GM12878 (cell line): ENCODE data around the gene TBRG1. TPM values are rescaled to one million over a fixed set of nuclear protein-coding genes. Genes with fewer than 3 reads are reported as not detected.

Source experiments
- ATAC-seq: fragments of 200-7000 bp; cut with Tn5 transposase; 3 replicates; pipeline ENCODE4 v1.9.1; 2020; ENCODE audit warnings: mild to moderate bottlenecking, moderate library complexity
- BruUV-seq: library from RNA; stranded (reverse); fragments of 400-500 nt; replicated peaks from 2 replicates; lab custom pipeline; 2021; lab: Mats Ljungman, UMichigan
- CTCF ChIA-PET: fragments of 300-600 bp; sonication (Branson Sonifier 250); formaldehyde crosslinking; extraction: SDS; loops from one replicate; lab custom pipeline; 2021; ENCODE audit warnings: inconsistent platforms; lab: Yijun Ruan, JAX
- POLR2A ChIA-PET: fragments of 350-600 bp; formaldehyde crosslinking; extraction: SDS; loops from one replicate; lab custom pipeline; 2021; ENCODE audit warnings: inconsistent platforms; lab: Charles Lee
- RAD21 ChIA-PET: fragments of 300-600 bp; sonication (Branson Sonifier 250); formaldehyde crosslinking; loops from one replicate; lab custom pipeline; 2023; ENCODE audit warnings: antibody characterized with exemption; ENCODE audit not compliant: unreplicated experiment; lab: Charles Lee
- SMC1A ChIA-PET: fragments of 300-600 bp; sonication (Branson Sonifier 250); formaldehyde crosslinking; loops from one replicate; lab custom pipeline; 2023; ENCODE audit not compliant: unreplicated experiment, uncharacterized antibody; lab: Charles Lee
- DNase-seq: peaks from one replicate; pipeline ENCODE4 v3.0.0-alpha.2; 2011; ENCODE audit warnings: low read depth, low spot score
- FAIRE-seq: peaks from 3 replicates; lab custom pipeline; 2011; peaks lifted over from hg19 to GRCh38; lab: Jason Lieb, UNC
- H2AFZ ChIP-seq: 2 replicates; pipeline ENCODE4 v1.6.0; 2011; ENCODE audit warnings: low read depth, low read length, control low read depth; ENCODE audit not compliant: control insufficient read depth
- H3K27ac ChIP-seq: 2 replicates; pipeline ENCODE4 v1.5.1; 2011; ENCODE audit warnings: control low read depth; ENCODE audit not compliant: control insufficient read depth, insufficient read depth
- H3K27me3 ChIP-seq, 2 experiments: replicated peaks in 1 of 2; 2 replicates each; pipeline versions ENCODE4 v1.6.0 to v1.6.1; 2011; ENCODE audit warnings: low read length in 1 of 2; ENCODE audit not compliant: control insufficient read depth in 2 of 2, insufficient read depth in 2 of 2
- H3K36me3 ChIP-seq, 2 experiments: 2 replicates each; pipeline ENCODE4 v1.5.1; 2011; ENCODE audit warnings: low read length in 1 of 2; ENCODE audit not compliant: control insufficient read depth in 2 of 2, insufficient read depth in 2 of 2
- H3K4me1 ChIP-seq: 2 replicates; pipeline ENCODE4 v1.6.1; 2011; ENCODE audit warnings: mild to moderate bottlenecking, low read length, moderate library complexity, mixed read lengths; ENCODE audit not compliant: control insufficient read depth, insufficient read depth
- H3K4me2 ChIP-seq: 2 replicates; pipeline ENCODE4 v1.6.0; 2011; ENCODE audit warnings: control low read depth; ENCODE audit not compliant: control insufficient read depth, insufficient read depth
- H3K4me3 ChIP-seq: fragments of 200-600 bp; sonication (generic); 2 replicates; pipeline ENCODE4 v1.5.1; 2016
- H3K79me2 ChIP-seq: 2 replicates; pipeline ENCODE4 v1.6.0; 2011; ENCODE audit warnings: low read length; ENCODE audit not compliant: control insufficient read depth, insufficient read depth
- H3K9ac ChIP-seq: 2 replicates; pipeline ENCODE4 v1.8.0; 2011; ENCODE audit warnings: low read length, control low read depth, mixed read lengths; ENCODE audit not compliant: control insufficient read depth, insufficient read depth
- H3K9me3 ChIP-seq: replicated peaks from 3 replicates; pipeline ENCODE4 v1.5.1; 2011; ENCODE audit warnings: mild to moderate bottlenecking, low read length; ENCODE audit not compliant: control insufficient read depth, insufficient read depth
- H4K20me1 ChIP-seq: 2 replicates; pipeline ENCODE4 v1.6.0; 2011; ENCODE audit not compliant: control insufficient read depth, insufficient read depth
- CUX1 ChIP-seq: IDR thresholded peaks from 2 replicates; pipeline ENCODE4 v1.6.1; 2012; ENCODE audit warnings: improper control_type of control experiment, low read depth, low read length; ENCODE audit not compliant: insufficient replicate concordance
- KDM1A ChIP-seq: fragments of 200-600 bp; sonication (generic); IDR thresholded peaks from 2 replicates; pipeline ENCODE4 v1.6.1; 2016; ENCODE audit warnings: borderline replicate concordance
- MEF2A ChIP-seq: IDR thresholded peaks from 2 replicates; pipeline ENCODE4 v1.6.1; 2011; ENCODE audit warnings: low read depth, mild to moderate bottlenecking, low read length, moderate library complexity; ENCODE audit not compliant: insufficient read depth
- MLLT1 ChIP-seq: fragments of 450-650 bp; IDR thresholded peaks from 2 replicates; pipeline ENCODE4 v1.6.1; 2016; ENCODE audit warnings: mild to moderate bottlenecking
- MTA3 ChIP-seq: IDR thresholded peaks from 2 replicates; pipeline ENCODE4 v1.6.1; 2012; ENCODE audit warnings: low read length, inconsistent platforms, borderline replicate concordance
- PBX3 ChIP-seq: IDR thresholded peaks from 2 replicates; pipeline ENCODE4 v1.6.1; 2011; ENCODE audit warnings: mild to moderate bottlenecking, low read depth, low read length, moderate library complexity; ENCODE audit not compliant: insufficient replicate concordance
- PKNOX1 ChIP-seq: fragments of 450-650 bp; IDR thresholded peaks from 2 replicates; pipeline ENCODE4 v1.6.1; 2016; ENCODE audit warnings: mild to moderate bottlenecking
- RB1 ChIP-seq: fragments of 450-650 bp; formaldehyde crosslinking; IDR thresholded peaks from 2 replicates; pipeline ENCODE4 v1.6.1; 2017; ENCODE audit warnings: mild to moderate bottlenecking, borderline replicate concordance
- RUNX3 ChIP-seq: IDR thresholded peaks from 2 replicates; pipeline ENCODE4 v1.6.1; 2012; ENCODE audit warnings: low read length, inconsistent platforms
- STAT3 ChIP-seq: IDR thresholded peaks from 2 replicates; pipeline ENCODE4 v1.6.1; 2011; ENCODE audit warnings: low read depth, low read length, improper control_type of control experiment
- USF1 ChIP-seq: IDR thresholded peaks from 2 replicates; pipeline ENCODE4 v1.6.1; 2011; ENCODE audit warnings: borderline replicate concordance, low read depth, mild to moderate bottlenecking, moderate library complexity, mixed read lengths, low read length; ENCODE audit not compliant: insufficient read depth; ENCODE audit errors: extremely low read length
- ZSCAN29 ChIP-seq: fragments of 450-650 bp; IDR thresholded peaks from 2 replicates; pipeline ENCODE4 v1.6.1; 2017; ENCODE audit warnings: mild to moderate bottlenecking, moderate library complexity
- ZZZ3 ChIP-seq: IDR thresholded peaks from 2 replicates; pipeline ENCODE4 v1.6.1; 2011; ENCODE audit warnings: low read depth; ENCODE audit not compliant: control insufficient read depth, insufficient read length
- WGBS: methylation state at CpG from one replicate; pipeline ENCODE4 v1.1.6; 2016; ENCODE audit warnings: low lambda C conversion rate; ENCODE audit not compliant: insufficient replicate concordance, insufficient coverage; ENCODE audit errors: missing lambda C conversion rate; 5-methylcytosine and 5-hydroxymethylcytosine counted together
- in situ Hi-C: fragments of 300-500 bp; cut with MboI; formaldehyde crosslinking; loops from 9 replicates; pipeline ENCODE4 v1.14.3; 2018; ENCODE audit warnings: mixed read lengths
- intact Hi-C: fragments of 100-400 bp; cut with micrococcal nuclease; formaldehyde crosslinking; loops from one replicate; pipeline ENCODE4 v1.14.2; 2022; ENCODE audit not compliant: unreplicated experiment
- polyA plus RNA-seq, 11 experiments: library from polyadenylated mRNA; depleted of rRNA in 4 of 11; unstranded in 6 of 11; stranded (reverse) in 5 of 11; fragments of >200 nt; fragmentation: Nextera tagmentation in 4 of 11; fragmentation: Illumina TruSeq in 1 of 11; extraction: Ambion mirVana in 4 of 11; extraction: Trizol in 1 of 11; gene quantifications; 1 replicate in 1 of 11; 2 replicates in 10 of 11; pipeline versions ENCODE4 v1.2.1 to v1.2.3, GENCODE V29; 2011 to 2016; ENCODE audit warnings: inconsistent platforms in 2 of 11, missing spikeins in 2 of 11, low read depth in 1 of 11
- total RNA-seq, 4 experiments: library from RNA; depleted of rRNA in 3 of 4; stranded (reverse); fragments of >200 nt in 3 of 4; fragmentation: Illumina TruSeq in 1 of 4; extraction: Trizol in 1 of 4; gene quantifications; 2 replicates each; pipeline versions ENCODE4 v1.2.1 to v1.2.3, GENCODE V29; 2013 to 2021

The TBRG1 gene
- total and polyA plus RNA-seq, 10 of the 15 experiments (the other 5 are each of a cell fraction or from before 2014, with no cell fraction given) = 12.3 to 46.6 (median 26.2) TPM

GRCh38 chr11:124595302-124595701 is 27.4 kb upstream of the TBRG1 start:
- H3K79me2 ChIP-seq = no peaks in the 10 kb centered on the region
- ATAC-seq = no peak
- H3K4me3 ChIP-seq = no peak overlapping the region
- no peak overlapping the region for H2AFZ ChIP-seq
- no peak for DNase-seq
- no peaks in the 10 kb centered on the region for H3K36me3 ChIP-seq
- H3K27me3 ChIP-seq = no peaks in the 10 kb centered on the region; a peak in 1 of 4 replicates
- POLR2A ChIA-PET = no interaction called here
- intact Hi-C loops (no loop called here), in situ Hi-C loops (no loop called here)
- no peak overlapping the region for H3K9ac ChIP-seq
- TF ChIP-seq USF1 (no peak), ZSCAN29 (no peak), RUNX3 (no peak), MTA3 (no peak), KDM1A (no peak), CUX1 (no peak), STAT3 (no peak), RB1 (no peak), MEF2A (no peak), MLLT1 (no peak), PBX3 (no peak), PKNOX1 (no peak), ZZZ3 (no peak)
- RAD21 ChIA-PET = no interaction called here
- WGBS = 42% methylated on average over 3 of the region's 3 CpGs
- FAIRE-seq = no peak
- no peak overlapping the region for H3K4me2 ChIP-seq
- H3K9me3 ChIP-seq = no peaks in the 10 kb centered on the region
- SMC1A ChIA-PET = interaction anchor here (1.0 kb wide), 1 partner anchor 180 kb away, joined by 3 read pairs; no protein-coding TSS in a partner anchor
- CTCF ChIA-PET = interaction anchor here (0.8 to 2.3 kb wide), 6 partner anchors 9 to 242 kb away, joined by 3 to 7 read pairs (median 4); no protein-coding TSS in a partner anchor
- H3K4me1 ChIP-seq = no peaks in the 10 kb centered on the region
- H4K20me1 ChIP-seq = no peaks in the 10 kb centered on the region
- H3K27ac ChIP-seq = no peak overlapping the region
- no TSS peak for BruUV-seq
